K562 (cell line): ENCODE results near the gene C6orf47. TPM values are rescaled to one million over a fixed set of nuclear protein-coding genes. Genes with fewer than 3 reads are reported as not detected.

Experiments
- ATF7 ChIP-seq: fragments of 450-650 bp; IDR thresholded peaks from 2 replicates; pipeline ENCODE4 v1.7.1; 2014; ENCODE audit warnings: mild to moderate bottlenecking, moderate library complexity
- BCLAF1 ChIP-seq, 2 experiments: fragments of 450-650 bp in 1 of 2; IDR thresholded peaks; 2 replicates each; pipeline ENCODE4 v1.6.1; 2011 to 2017; ENCODE audit warnings: low read depth in 2 of 2, antibody characterized with exemption in 1 of 2, borderline replicate concordance in 1 of 2, low read length in 1 of 2, mild to moderate bottlenecking in 1 of 2, mixed read lengths in 1 of 2; ENCODE audit not compliant: control insufficient read depth in 1 of 2
- E2F1 ChIP-seq: sonication (generic); formaldehyde crosslinking; IDR thresholded peaks from 2 replicates; pipeline ENCODE4 v1.8.1; 2023; ENCODE audit warnings: mild to moderate bottlenecking, missing genetic modification reagents, moderate library complexity
- ERF ChIP-seq: fragments of 450-650 bp; formaldehyde crosslinking; IDR thresholded peaks from 2 replicates; pipeline ENCODE4 v1.4.0; 2020; ENCODE audit warnings: mild to moderate bottlenecking, mixed read lengths
- FOXJ2 ChIP-seq: fragments of 200-800 bp; sonication (Bioruptor generic); IDR thresholded peaks from 2 replicates; pipeline ENCODE4 v1.6.1; 2016; ENCODE audit warnings: missing genetic modification characterization, missing compliant biosample characterization
- KDM1A ChIP-seq, 2 experiments: fragments of 450-650 bp; IDR thresholded peaks; 2 replicates each; pipeline ENCODE4 v1.6.1; 2016; ENCODE audit warnings: mild to moderate bottlenecking in 2 of 2
- MTA2 ChIP-seq: fragments of 450-650 bp; IDR thresholded peaks from 2 replicates; pipeline ENCODE4 v1.6.1; 2016; ENCODE audit warnings: low read depth
- PHF8 ChIP-seq: fragments of 200-600 bp; sonication (generic); IDR thresholded peaks from 2 replicates; pipeline ENCODE4 v1.6.1; 2012; ENCODE audit warnings: mixed run types, mild to moderate bottlenecking, inconsistent platforms, low read length, moderate library complexity, borderline replicate concordance
- SMARCB1 ChIP-seq: IDR thresholded peaks from 2 replicates; pipeline ENCODE4 v1.6.1; 2011; ENCODE audit warnings: improper control_type of control experiment, low read depth; ENCODE audit not compliant: insufficient read length
- SRSF9 ChIP-seq: fragments of 200-400 bp; formaldehyde crosslinking; IDR thresholded peaks from 2 replicates; pipeline ENCODE4 v1.6.1; 2017; ENCODE audit warnings: low read depth, low read length, borderline replicate concordance
- TSHZ1 ChIP-seq: fragments of 250-450 bp; sonication (Bioruptor Pico); IDR thresholded peaks from 2 replicates; pipeline ENCODE4 v1.4.0; 2020; ENCODE audit warnings: mild to moderate bottlenecking, moderate library complexity
- ZBTB17 ChIP-seq: fragments of 450-650 bp; formaldehyde crosslinking; IDR thresholded peaks from 2 replicates; pipeline ENCODE4 v1.4.0; 2020; ENCODE audit warnings: mild to moderate bottlenecking
- ZC3H8 ChIP-seq: fragments of 450-650 bp; IDR thresholded peaks from 2 replicates; pipeline ENCODE4 v1.6.1; 2017
- ZNF277 ChIP-seq: fragments of 250-450 bp; sonication (Bioruptor Pico); IDR thresholded peaks from 2 replicates; pipeline ENCODE4 v1.8.0; 2022; ENCODE audit warnings: inconsistent platforms, mild to moderate bottlenecking, moderate library complexity, borderline replicate concordance
- polyA plus RNA-seq, 8 experiments: library from polyadenylated mRNA; depleted of rRNA in 4 of 8; stranded (reverse) in 5 of 8; unstranded in 3 of 8; fragments of >200 nt; fragmentation: Nextera tagmentation in 2 of 8; fragmentation: Illumina TruSeq in 1 of 8; extraction: Ambion mirVana in 2 of 8; extraction: Trizol in 1 of 8; gene quantifications; 2 replicates each; pipeline versions ENCODE4 v1.2.1 to v1.2.3, GENCODE V29; 2011 to 2014; ENCODE audit warnings: inconsistent platforms in 1 of 8, missing spikeins in 1 of 8
- total RNA-seq, 7 experiments: library from RNA; depleted of rRNA in 6 of 7; stranded (reverse); fragments of >200 nt in 6 of 7; fragmentation: Illumina TruSeq in 2 of 7; extraction: Trizol in 2 of 7; gene quantifications; 2 replicates each; pipeline versions ENCODE4 v1.2.1 to v1.2.3, GENCODE V29; 2011 to 2021; ENCODE audit warnings: low replicate concordance in 1 of 7
- TF ChIP-seq, protein P1 (sequence below), 2 experiments: fragments of 450-650 bp in 1 of 2; sonication (generic) in 1 of 2; formaldehyde crosslinking in 1 of 2; IDR thresholded peaks in 1 of 2; conservative IDR thresholded peaks in 1 of 2; 2 replicates each; pipeline versions ENCODE4 v1.6.1 to v1.8.1; 2016 to 2023; ENCODE audit warnings: mild to moderate bottlenecking in 2 of 2, moderate library complexity in 2 of 2, inconsistent platforms in 1 of 2, missing genetic modification reagents in 1 of 2

C6orf47 gene
- total and polyA plus RNA-seq, 9 of the 15 experiments (the other 6 are each of a cell fraction or from before 2014, with no cell fraction given), result 0.14 to 43.8 (median 27.0) TPM

GRCh38 chr6:31665501-31666336 is 5.1 kb upstream of the C6orf47 start, which contains the start of gene CSNK2B (continued):
- TF ChIP-seq, protein P1, sequence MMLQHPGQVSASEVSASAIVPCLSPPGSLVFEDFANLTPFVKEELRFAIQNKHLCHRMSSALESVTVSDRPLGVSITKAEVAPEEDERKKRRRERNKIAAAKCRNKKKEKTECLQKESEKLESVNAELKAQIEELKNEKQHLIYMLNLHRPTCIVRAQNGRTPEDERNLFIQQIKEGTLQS (IDR thresholded peaks at IDR 0.05), result no peak
- TF ChIP-seq, protein P1 (CRISPR knock-in tag; conservative IDR thresholded peaks at IDR 0.05), result no peak
- TF ChIP-seq ERF (CRISPR knock-in tag), result peak; percentile 88; the same call in 1 of the 2 replicates
- TF ChIP-seq SRSF9, result no peak
- peak; percentile 79; the same call in 1 of the 2 replicates for TF ChIP-seq ATF7
- no peak; the same call in 1 of the 2 replicates for TF ChIP-seq ZBTB17 (CRISPR knock-in tag)
- peak; percentile 60; the same call in 1 of the 2 replicates for TF ChIP-seq ZC3H8
- TF ChIP-seq TSHZ1 (CRISPR knock-in tag), result peak; percentile 66; the same call in 1 of the 2 replicates
- no peak for TF ChIP-seq ZNF277
- TF ChIP-seq BCLAF1 (IDR thresholded peaks at IDR 0.05; ENCODE audit: borderline replicate concordance in 1 of 2, control insufficient read depth in 1 of 2, low read depth in 2 of 2, low read length in 1 of 2), result 0 out of 4 replicates have a peak, but pooled peaks of 1 of the 2 experiments have one; percentile 87
- TF ChIP-seq KDM1A (IDR thresholded peaks at IDR 0.05), result no peak
- TF ChIP-seq FOXJ2 (tag), result peak; percentile 81
- TF ChIP-seq E2F1 (CRISPR knock-in tag), result peak; percentile 2; the same call in 1 of the 2 replicates
- TF ChIP-seq PHF8, result peak; percentile 96
- peak; percentile 79; the same call in 1 of the 2 replicates for TF ChIP-seq MTA2
- TF ChIP-seq SMARCB1, result no peak
- TF ChIP-seq, all 486 proteins: peak for 210
